ENCODE data around the gene SNORC. TPM values are rescaled to one million over a fixed set of nuclear protein-coding genes. Genes with fewer than 3 reads are reported as not detected.
"Not testable (repeated sequence)": the region's sequence is repeated elsewhere in the genome, so short reads cannot be mapped to it uniquely, and the experiment has no call there.

Gene SNORC
- total and polyA plus RNA-seq, 2 donors from 2014 or later: 2.7 to 3.3 TPM

- no peaks in the 10 kb centered on the region for H3K36me3 ChIP-seq (ENCODE audit: control insufficient read depth in 2 of 3, insufficient read depth in 3 of 3, low read length in 3 of 3)
- H3K27ac ChIP-seq (ENCODE audit: low read depth in 2 of 2, low read length in 2 of 2): no peak overlapping the region
- H3K27me3 ChIP-seq (ENCODE audit: control insufficient read depth, insufficient read depth, low read length): no peaks in the 10 kb centered on the region
- FAIRE-seq (no peak), DNase-seq (no peak)
- no peak for TF ChIP-seq CTCF (IDR thresholded peaks at IDR 0.05; ENCODE audit: borderline replicate concordance, extremely low read depth, insufficient read depth)
- no peak overlapping the region for H3K4me3 ChIP-seq (ENCODE audit: low read length in 3 of 3)
- intact Hi-C loops (cut with DNase I): no loop called here
- no peak overlapping the region for H3K9ac ChIP-seq (ENCODE audit: low read length in 3 of 3)
- no peaks in the 10 kb centered on the region for H3K4me1 ChIP-seq (ENCODE audit: control insufficient read depth in 2 of 3, insufficient read depth in 2 of 3, low read depth in 1 of 3, low read length in 3 of 3)
- H3K9me3 ChIP-seq (ENCODE audit: control insufficient read depth in 2 of 3, insufficient read depth in 1 of 3, low read length in 3 of 3): no peaks in the 10 kb centered on the region
These were observed 33.9 kb downstream of the SNORC start for GRCh38 chr2:232903989-232904388.

- intact Hi-C loops (cut with DNase I): not testable (repeated sequence)
These were observed 37.0 kb downstream of the SNORC start for GRCh38 chr2:232906867-232907717.

GRCh38 chr2:232907718-232908085 is 37.6 kb downstream of the SNORC start:
- H3K27me3 ChIP-seq (ENCODE audit: control insufficient read depth, insufficient read depth, low read length); H3K4me1 ChIP-seq (ENCODE audit: control insufficient read depth in 2 of 3, insufficient read depth in 2 of 3, low read depth in 1 of 3, low read length in 3 of 3); DNase-seq; H3K9ac ChIP-seq (ENCODE audit: low read length in 3 of 3); intact Hi-C loops (cut with DNase I); FAIRE-seq; H3K9me3 ChIP-seq (ENCODE audit: control insufficient read depth in 2 of 3, insufficient read depth in 1 of 3, low read length in 3 of 3); H3K4me3 ChIP-seq (ENCODE audit: low read length in 3 of 3); H3K27ac ChIP-seq (ENCODE audit: low read depth in 2 of 2, low read length in 2 of 2); H3K36me3 ChIP-seq (ENCODE audit: control insufficient read depth in 2 of 3, insufficient read depth in 3 of 3, low read length in 3 of 3): not testable (repeated sequence)

More at GRCh38 chr2:232906867-232907717, 37.0 kb downstream of the SNORC start:
- H3K9ac ChIP-seq (ENCODE audit: low read length in 3 of 3); H3K36me3 ChIP-seq (ENCODE audit: control insufficient read depth in 2 of 3, insufficient read depth in 3 of 3, low read length in 3 of 3); H3K9me3 ChIP-seq (ENCODE audit: control insufficient read depth in 2 of 3, insufficient read depth in 1 of 3, low read length in 3 of 3); H3K4me1 ChIP-seq (ENCODE audit: control insufficient read depth in 2 of 3, insufficient read depth in 2 of 3, low read depth in 1 of 3, low read length in 3 of 3); FAIRE-seq; H3K27me3 ChIP-seq (ENCODE audit: control insufficient read depth, insufficient read depth, low read length); H3K4me3 ChIP-seq (ENCODE audit: low read length in 3 of 3); H3K27ac ChIP-seq (ENCODE audit: low read depth in 2 of 2, low read length in 2 of 2): not testable (repeated sequence)
- peak in 1 of 5 donors; percentile 14 for DNase-seq

- no peak overlapping the region for H3K4me3 ChIP-seq (ENCODE audit: low read length in 3 of 3)
- intact Hi-C loops (cut with DNase I): no loop called here
- no peaks in the 10 kb centered on the region for H3K27me3 ChIP-seq (ENCODE audit: control insufficient read depth, insufficient read depth, low read length)
- no peak for DNase-seq
- no peak overlapping the region for H3K9ac ChIP-seq (ENCODE audit: low read length in 3 of 3)
- peaks cover 0 to 6% (median 0%) of the 10 kb centered on the region in 3 donors for H3K9me3 ChIP-seq (ENCODE audit: control insufficient read depth in 2 of 3, insufficient read depth in 1 of 3, low read length in 3 of 3)
- H3K27ac ChIP-seq (ENCODE audit: low read depth in 2 of 2, low read length in 2 of 2): no peak overlapping the region
- no peaks in the 10 kb centered on the region for H3K36me3 ChIP-seq (ENCODE audit: control insufficient read depth in 2 of 3, insufficient read depth in 3 of 3, low read length in 3 of 3)
- FAIRE-seq: no peak
- no peaks in the 10 kb centered on the region for H3K4me1 ChIP-seq (ENCODE audit: control insufficient read depth in 2 of 3, insufficient read depth in 2 of 3, low read depth in 1 of 3, low read length in 3 of 3)
- no peak for TF ChIP-seq CTCF (IDR thresholded peaks at IDR 0.05; ENCODE audit: borderline replicate concordance, extremely low read depth, insufficient read depth)
These were observed 38.6 kb downstream of the SNORC start for GRCh38 chr2:232908695-232909094.
